ENCODE results near the gene CD209. TPM values are rescaled to one million over a fixed set of nuclear protein-coding genes. Genes with fewer than 3 reads are reported as not detected.
"Not testable (repeated sequence)": the region's sequence is repeated elsewhere in the genome, so short reads cannot be mapped to it uniquely, and the experiment has no call there.

CD209 gene
- total RNA-seq, 2 experiments from 2014 or later, result not detected

DNA sequence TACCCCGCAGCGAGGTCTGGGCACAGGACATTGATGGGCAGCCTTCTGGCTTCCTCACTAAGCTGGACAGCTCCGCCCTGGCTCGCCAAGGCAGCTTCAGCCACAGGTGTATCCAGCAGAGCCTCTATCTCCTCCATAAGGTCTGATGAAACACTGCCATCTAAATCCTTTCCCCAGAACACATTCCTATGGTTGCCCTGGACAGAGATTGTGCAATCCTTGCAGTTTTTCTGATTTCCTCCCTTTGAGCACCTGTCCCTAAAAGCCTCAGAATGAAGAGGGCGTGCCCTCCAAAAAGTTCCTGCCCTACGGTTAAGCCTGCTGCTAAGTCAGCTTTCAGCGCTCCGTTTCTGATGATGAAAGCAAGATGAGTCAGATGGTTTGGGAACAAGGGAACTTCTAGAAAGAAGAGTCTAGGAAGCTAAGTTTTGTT, 36.7 kb upstream of the CD209 start:
- Mint-ChIP-seq H3K27me3 (ENCODE audit: low read depth) (peaks cover 41% of the 10 kb centered on the region), H3K36me3 (ENCODE audit: low read depth) (no peaks in the 10 kb centered on the region)
- intact Hi-C loops (cut with micrococcal nuclease), result no loop called here

DNA sequence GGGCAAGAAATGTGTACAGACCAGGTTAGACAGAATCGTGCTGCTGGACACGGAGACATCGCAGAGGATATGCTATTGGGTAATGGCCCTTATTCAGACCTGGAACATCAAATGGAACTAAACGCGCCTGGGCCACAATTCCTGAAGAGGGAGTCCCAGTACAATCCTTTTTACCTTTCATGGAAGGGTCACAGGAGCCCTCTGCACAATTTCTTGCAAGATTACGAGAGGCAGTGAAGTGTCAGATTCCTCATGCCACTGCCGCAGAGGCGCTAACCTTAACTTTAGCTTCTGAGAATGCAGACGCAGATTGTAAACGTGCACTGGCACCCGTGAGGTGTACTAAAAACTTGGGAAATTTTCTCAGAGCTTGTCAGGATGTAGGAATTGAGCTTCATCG, 33.8 kb upstream of the CD209 start:
- peaks cover 8% of the 10 kb centered on the region for H3K4me1 Mint-ChIP-seq (ENCODE audit: low read depth)
- DNase-seq, result no peak
- H3K9me3 Mint-ChIP-seq, result no peaks in the 10 kb centered on the region
- H3K36me3 Mint-ChIP-seq (ENCODE audit: low read depth), result no peaks in the 10 kb centered on the region
- no peak overlapping the region for H3K27ac Mint-ChIP-seq
- H3K27me3 Mint-ChIP-seq (ENCODE audit: low read depth), result peaks cover 24% of the 10 kb centered on the region
- CTCF ChIA-PET, result interaction anchor here (1.0 kb wide), 1 partner anchor 101 kb away, joined by 5 read pairs; the partner anchor contains the start of gene TRAPPC5
- no peak overlapping the region for H3K4me3 Mint-ChIP-seq
- intact Hi-C loops (cut with micrococcal nuclease), result no loop called here

More for the DNA sequence above, 36.7 kb upstream of the CD209 start:
- no peak overlapping the region for H3K4me3 Mint-ChIP-seq
- peaks cover 12% of the 10 kb centered on the region for H3K4me1 Mint-ChIP-seq (ENCODE audit: low read depth)
- CTCF ChIA-PET, result interaction anchor here (1.4 kb wide), 1 partner anchor 215 kb away, joined by 4 read pairs; no protein-coding TSS in a partner anchor
- no peaks in the 10 kb centered on the region for H3K9me3 Mint-ChIP-seq
- no peak overlapping the region for H3K27ac Mint-ChIP-seq
- no peak for DNase-seq

DNA sequence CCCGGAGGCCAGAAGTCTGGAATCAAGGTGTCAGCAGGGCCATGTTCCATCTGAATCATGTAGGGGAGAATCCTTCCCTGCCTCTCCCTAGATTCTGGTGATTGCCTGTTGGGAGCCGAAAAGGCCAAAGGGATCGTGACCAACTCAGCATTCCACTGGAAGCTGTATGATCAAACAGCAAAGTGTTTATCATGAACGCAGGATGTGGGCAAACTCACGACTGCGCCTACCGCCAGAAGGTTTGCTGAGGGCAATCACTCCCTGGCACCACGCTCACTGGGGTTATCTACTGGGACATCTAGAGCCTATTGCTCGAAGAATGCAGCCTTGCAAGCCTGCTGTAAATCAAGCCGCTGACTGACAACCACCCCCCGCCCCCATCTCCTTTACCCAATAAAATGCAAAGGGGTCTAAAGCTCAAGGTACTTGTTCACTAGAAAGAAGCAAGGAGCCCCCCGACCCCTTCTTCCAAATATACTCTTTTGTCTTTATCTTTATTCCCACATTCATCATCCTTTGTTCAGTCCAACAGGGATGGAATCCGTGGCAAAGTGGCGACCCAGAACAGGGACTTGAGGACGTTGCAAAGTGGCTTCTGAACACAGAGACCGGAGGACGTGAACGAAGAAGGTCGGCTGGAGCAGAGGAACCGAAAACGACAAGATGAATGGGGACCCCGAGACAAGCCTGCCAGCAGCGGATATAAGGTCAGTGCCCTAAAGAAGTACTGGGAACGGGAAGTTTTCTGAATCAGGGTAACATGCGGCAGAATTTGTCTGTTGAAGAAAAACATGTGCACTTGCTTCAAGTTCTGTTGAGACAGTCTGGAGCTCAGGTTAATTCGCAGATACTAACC, 32.5 kb upstream of the CD209 start:
- no peak overlapping the region for H3K27ac Mint-ChIP-seq
- no peaks in the 10 kb centered on the region for H3K36me3 Mint-ChIP-seq (ENCODE audit: low read depth)
- intact Hi-C loops (cut with micrococcal nuclease), result no loop called here
- H3K27me3 Mint-ChIP-seq (ENCODE audit: low read depth), result peaks cover 20% of the 10 kb centered on the region
- H3K4me3 Mint-ChIP-seq, result no peak overlapping the region
- H3K4me1 Mint-ChIP-seq (ENCODE audit: low read depth), result peaks cover 8% of the 10 kb centered on the region
- no peak for DNase-seq
- CTCF ChIA-PET, result interaction anchor here (1.0 to 1.2 kb wide), 2 partner anchors 81 to 159 kb away, joined by 3 to 5 read pairs; no protein-coding TSS in a partner anchor
- no peaks in the 10 kb centered on the region for H3K9me3 Mint-ChIP-seq

DNA sequence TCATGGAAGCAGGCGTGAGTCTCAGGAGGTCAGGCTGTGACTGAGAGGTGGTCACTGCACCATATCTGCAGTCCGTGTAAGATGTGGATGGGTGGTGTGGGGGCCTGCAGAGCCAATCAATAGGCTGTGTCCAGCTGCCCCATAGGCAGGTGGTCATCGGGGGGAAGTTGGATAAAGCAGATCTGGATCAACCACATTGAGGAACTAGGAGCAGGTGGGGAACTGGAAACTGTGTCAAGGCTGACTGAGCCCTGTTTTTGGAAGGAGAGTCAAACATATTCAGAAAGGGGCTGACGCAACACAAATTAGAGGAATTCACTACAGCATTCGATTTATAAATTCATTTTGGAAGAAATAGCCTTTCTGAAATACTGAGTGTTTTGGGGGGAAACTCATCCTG, 30.7 kb upstream of the CD209 start:
- H3K4me1 Mint-ChIP-seq (ENCODE audit: low read depth), result peaks cover 7% of the 10 kb centered on the region
- no peak overlapping the region for H3K27ac Mint-ChIP-seq
- no peaks in the 10 kb centered on the region for H3K36me3 Mint-ChIP-seq (ENCODE audit: low read depth)
- no peak for DNase-seq
- H3K27me3 Mint-ChIP-seq (ENCODE audit: low read depth), result peaks cover 8% of the 10 kb centered on the region
- H3K4me3 Mint-ChIP-seq, result no peak overlapping the region
- CTCF ChIA-PET, result no interaction called here
- no peaks in the 10 kb centered on the region for H3K9me3 Mint-ChIP-seq
- intact Hi-C loops (cut with micrococcal nuclease), result no loop called here

DNA sequence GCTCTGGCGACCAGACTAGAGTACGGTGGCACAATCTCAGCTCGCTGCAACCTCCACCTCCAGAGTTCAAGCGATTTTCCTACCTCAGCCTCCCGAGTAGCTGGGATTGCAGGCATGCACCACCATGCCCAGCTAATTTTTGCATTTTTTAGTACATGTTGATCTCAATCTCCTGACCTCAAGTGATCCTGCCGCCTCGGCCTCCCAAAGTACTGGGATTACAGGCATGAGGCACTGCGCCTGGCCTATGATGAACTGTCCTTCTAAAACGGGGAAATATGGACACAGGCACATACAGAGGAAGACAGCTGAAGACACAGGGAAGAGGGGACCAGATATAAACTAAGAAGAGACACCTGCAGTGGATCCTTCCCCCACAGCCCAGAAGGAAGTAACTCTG, 28.4 kb upstream of the CD209 start:
- intact Hi-C loops (cut with micrococcal nuclease), result no loop called here
- Mint-ChIP-seq H3K9me3 (no peaks in the 10 kb centered on the region), H3K4me1 (ENCODE audit: low read depth) (peaks cover 27% of the 10 kb centered on the region), H3K4me3 (no peak overlapping the region), H3K27ac (no peak overlapping the region), H3K27me3 (ENCODE audit: low read depth) (peaks cover 4% of the 10 kb centered on the region), H3K36me3 (ENCODE audit: low read depth) (no peaks in the 10 kb centered on the region)
- CTCF ChIA-PET, result no interaction called here
- no peak for DNase-seq

DNA sequence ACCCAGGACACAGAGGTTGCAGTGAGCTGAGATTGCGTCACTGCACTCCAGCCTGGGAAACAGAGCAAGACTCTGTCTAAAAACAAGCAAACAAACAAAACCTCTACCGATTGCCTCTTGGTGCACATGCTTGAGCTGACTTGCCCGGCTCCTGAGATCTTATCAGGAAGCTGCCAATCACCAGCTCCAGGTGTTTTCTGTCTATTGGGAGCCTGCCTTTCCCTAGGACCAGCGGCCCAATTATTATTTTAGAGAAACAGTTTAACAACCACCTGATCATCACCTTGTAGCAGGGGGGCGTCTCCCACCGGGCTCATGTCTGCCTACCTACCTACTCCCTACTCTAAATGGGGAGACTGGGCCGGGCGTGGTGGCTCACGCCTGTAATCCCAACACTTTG, 26.5 kb upstream of the CD209 start:
- Mint-ChIP-seq H3K36me3 (ENCODE audit: low read depth) (no peaks in the 10 kb centered on the region), H3K27me3 (ENCODE audit: low read depth) (peaks cover 4% of the 10 kb centered on the region), H3K9me3 (no peaks in the 10 kb centered on the region), H3K27ac (peak overlapping the region; percentile 22), H3K4me1 (ENCODE audit: low read depth) (peaks cover 27% of the 10 kb centered on the region), H3K4me3 (no peak overlapping the region)
- CTCF ChIA-PET, result interaction anchor here (0.6 to 1.1 kb wide), 2 partner anchors 29 to 95 kb away, joined by 3 to 5 read pairs; no protein-coding TSS in a partner anchor
- intact Hi-C loops (cut with micrococcal nuclease), result no loop called here
- DNase-seq, result no peak

DNA sequence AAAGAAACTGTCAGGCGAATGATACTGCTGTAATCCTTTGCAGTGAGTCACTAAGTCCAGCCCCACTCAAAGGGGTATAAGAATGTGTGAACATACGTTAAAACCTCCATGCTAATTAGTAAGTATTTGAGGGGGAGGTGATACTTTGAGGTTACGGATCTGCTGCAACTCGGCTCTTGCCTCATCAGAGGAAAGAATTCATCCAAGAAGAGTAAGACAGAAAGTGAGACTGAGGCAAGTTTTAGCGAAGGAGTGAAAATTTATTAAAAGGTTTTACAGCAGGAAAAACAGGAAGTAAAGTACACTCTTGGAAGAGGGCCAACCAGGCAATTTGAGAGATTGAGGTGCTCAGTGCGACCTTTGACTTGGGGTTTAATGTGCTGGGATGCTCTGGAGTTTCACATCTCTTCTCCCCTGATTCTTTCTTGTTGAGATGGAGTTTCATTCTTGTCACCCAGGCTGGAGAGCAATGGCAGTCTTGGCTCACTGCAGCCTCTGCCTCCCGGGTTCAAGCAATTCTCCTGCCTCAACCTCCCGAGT, 25.5 kb upstream of the CD209 start:
- peak overlapping the region; percentile 77 for H3K27ac Mint-ChIP-seq
- no peaks in the 10 kb centered on the region for H3K9me3 Mint-ChIP-seq
- H3K4me3 Mint-ChIP-seq, result no peak overlapping the region
- CTCF ChIA-PET, result interaction anchor here (2.0 kb wide), 1 partner anchor 34 kb away, joined by 5 read pairs; no protein-coding TSS in a partner anchor
- peaks cover 4% of the 10 kb centered on the region for H3K27me3 Mint-ChIP-seq (ENCODE audit: low read depth)
- DNase-seq, result peak; percentile 71
- H3K36me3 Mint-ChIP-seq (ENCODE audit: low read depth), result no peaks in the 10 kb centered on the region
- intact Hi-C loops (cut with micrococcal nuclease), result loop anchor here (1.0 kb wide), 5 partner anchors 22 to 92 kb away; no protein-coding TSS in a partner anchor
- peaks cover 27% of the 10 kb centered on the region for H3K4me1 Mint-ChIP-seq (ENCODE audit: low read depth)

DNA sequence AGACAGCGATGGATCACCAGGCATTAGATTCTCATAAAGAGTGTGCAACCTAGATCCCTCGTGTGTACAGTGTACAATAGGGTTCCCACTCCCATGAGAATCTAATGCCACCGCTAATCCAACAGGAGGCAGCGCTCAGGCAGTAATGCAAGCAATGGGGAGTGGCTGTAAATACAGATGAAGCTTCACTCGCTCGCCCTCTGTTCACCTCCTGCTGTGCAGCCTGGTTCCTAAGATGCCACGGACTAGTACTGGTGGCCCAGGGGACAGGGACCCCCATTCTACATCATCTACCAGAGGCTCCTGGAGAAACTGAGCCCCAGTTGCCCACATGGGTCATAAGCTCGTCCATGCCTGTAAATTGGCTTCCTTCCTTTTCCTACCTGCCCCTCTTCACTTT, 23.7 kb upstream of the CD209 start:
- intact Hi-C loops (cut with micrococcal nuclease), result no loop called here

DNA sequence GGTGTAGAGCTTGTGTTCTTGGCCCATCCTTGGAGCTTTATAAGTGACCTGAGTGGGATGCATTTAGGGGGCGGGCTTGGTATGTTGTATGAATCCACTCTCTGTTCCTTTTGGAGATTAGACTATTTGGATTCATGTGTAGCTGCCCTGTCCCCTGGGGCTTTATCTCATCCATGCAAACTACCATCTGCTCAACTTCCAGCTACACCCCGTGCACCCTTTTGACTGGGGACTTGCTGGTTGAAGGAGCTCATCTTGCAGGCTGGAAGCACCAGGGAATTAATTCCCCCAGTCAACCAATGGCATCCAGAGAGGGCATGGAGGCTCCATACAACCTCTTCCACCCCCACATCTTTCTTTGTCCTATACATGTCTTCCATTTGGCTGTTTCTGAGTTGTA, 21.8 kb upstream of the CD209 start:
- H3K27me3 Mint-ChIP-seq (ENCODE audit: low read depth), result peaks cover 4% of the 10 kb centered on the region
- CTCF ChIA-PET, result no interaction called here
- no peak for DNase-seq
- no peaks in the 10 kb centered on the region for H3K36me3 Mint-ChIP-seq (ENCODE audit: low read depth)
- intact Hi-C loops (cut with micrococcal nuclease), result no loop called here
- no peak overlapping the region for H3K4me3 Mint-ChIP-seq
- H3K4me1 Mint-ChIP-seq (ENCODE audit: low read depth), result peaks cover 27% of the 10 kb centered on the region
- no peak overlapping the region for H3K27ac Mint-ChIP-seq
- H3K9me3 Mint-ChIP-seq, result no peaks in the 10 kb centered on the region

More for the DNA sequence above, 23.7 kb upstream of the CD209 start:
- H3K27ac Mint-ChIP-seq, result no peak overlapping the region
- H3K9me3 Mint-ChIP-seq, result no peaks in the 10 kb centered on the region
- CTCF ChIA-PET, result interaction anchor here (1.5 kb wide), 1 partner anchor 90 kb away, joined by 6 read pairs; the partner anchor contains the start of gene TRAPPC5
- DNase-seq, result no peak
- peaks cover 27% of the 10 kb centered on the region for H3K4me1 Mint-ChIP-seq (ENCODE audit: low read depth)
- H3K27me3 Mint-ChIP-seq (ENCODE audit: low read depth), result peaks cover 5% of the 10 kb centered on the region
- no peak overlapping the region for H3K4me3 Mint-ChIP-seq
- H3K36me3 Mint-ChIP-seq (ENCODE audit: low read depth), result no peaks in the 10 kb centered on the region

DNA sequence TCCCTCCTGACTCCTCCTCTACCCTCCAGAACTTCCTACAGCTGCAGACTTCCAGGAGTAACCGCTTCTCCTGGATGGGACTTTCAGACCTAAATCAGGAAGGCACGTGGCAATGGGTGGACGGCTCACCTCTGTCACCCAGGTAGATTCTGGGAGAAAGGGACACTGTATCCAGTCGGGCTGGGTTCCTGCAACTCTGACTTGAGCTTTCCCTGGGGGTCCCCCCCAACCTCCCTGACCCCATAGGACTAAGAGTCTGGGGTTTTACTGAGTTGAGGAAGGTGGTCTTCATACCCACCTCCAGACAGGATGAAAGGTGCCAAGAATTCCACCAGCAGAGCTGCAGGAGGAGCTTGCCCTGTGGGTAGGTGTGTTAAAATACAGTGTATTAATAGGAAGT, 20.2 kb upstream of the CD209 start:
- intact Hi-C loops (cut with micrococcal nuclease), result no loop called here
- CTCF ChIA-PET, result interaction anchor here (0.5 to 1.3 kb wide), 2 partner anchors 54 to 87 kb away, joined by 6 to 7 read pairs; partner anchors contain the start of gene TRAPPC5
- H3K36me3 Mint-ChIP-seq (ENCODE audit: low read depth), result no peaks in the 10 kb centered on the region
- no peaks in the 10 kb centered on the region for H3K9me3 Mint-ChIP-seq
- DNase-seq, result no peak
- H3K4me3 Mint-ChIP-seq, result no peak overlapping the region
- H3K27ac Mint-ChIP-seq, result no peak overlapping the region
- peaks cover 4% of the 10 kb centered on the region for H3K27me3 Mint-ChIP-seq (ENCODE audit: low read depth)
- H3K4me1 Mint-ChIP-seq (ENCODE audit: low read depth), result peaks cover 19% of the 10 kb centered on the region

DNA sequence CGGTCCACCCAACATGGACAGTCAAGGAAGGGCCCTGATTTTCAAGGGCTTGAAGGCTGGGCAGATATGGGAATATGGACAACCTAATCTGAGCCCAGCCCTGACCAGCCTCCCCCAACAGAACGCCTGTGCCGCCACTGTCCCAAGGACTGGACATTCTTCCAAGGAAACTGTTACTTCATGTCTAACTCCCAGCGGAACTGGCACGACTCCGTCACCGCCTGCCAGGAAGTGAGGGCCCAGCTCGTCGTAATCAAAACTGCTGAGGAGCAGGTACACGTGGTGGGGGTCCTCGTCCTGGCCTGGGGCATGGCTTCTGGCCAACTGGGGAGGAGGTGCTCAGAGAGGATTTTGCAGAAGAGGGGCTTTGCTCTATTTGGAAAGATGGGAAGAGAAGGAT, 19.2 kb upstream of the CD209 start:
- Mint-ChIP-seq H3K4me1 (ENCODE audit: low read depth) (peaks cover 12% of the 10 kb centered on the region), H3K27ac (no peak overlapping the region), H3K27me3 (ENCODE audit: low read depth) (peaks cover 4% of the 10 kb centered on the region), H3K4me3 (no peak overlapping the region), H3K36me3 (ENCODE audit: low read depth) (no peaks in the 10 kb centered on the region), H3K9me3 (no peaks in the 10 kb centered on the region)
- DNase-seq, result no peak
- CTCF ChIA-PET, result interaction anchor here (1.3 kb wide), 1 partner anchor 86 kb away, joined by 7 read pairs; the partner anchor contains the start of gene TRAPPC5
- intact Hi-C loops (cut with micrococcal nuclease), result no loop called here

DNA sequence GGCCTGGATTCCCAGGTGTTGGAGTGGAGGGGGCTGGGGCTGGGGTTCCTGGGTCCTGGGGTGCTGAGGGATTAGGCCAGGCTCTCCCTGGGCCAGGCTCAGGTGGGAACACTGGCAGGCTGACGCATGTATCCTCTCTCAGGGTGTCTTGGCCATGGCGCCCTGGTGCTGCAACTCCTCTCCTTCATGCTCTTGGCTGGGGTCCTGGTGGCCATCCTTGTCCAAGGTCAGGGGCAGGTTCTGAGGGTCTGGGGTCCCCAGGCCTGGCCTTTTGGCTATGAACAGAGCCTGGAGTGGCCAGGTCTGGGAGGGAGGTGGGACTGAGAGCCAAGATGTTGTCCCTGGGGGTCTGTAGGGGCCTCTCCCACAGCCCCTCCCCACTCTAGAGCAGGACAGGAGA, 17.7 kb upstream of the CD209 start:
- H3K27ac Mint-ChIP-seq; intact Hi-C loops (cut with micrococcal nuclease): not testable (repeated sequence)

More for the DNA sequence above, 17.7 kb upstream of the CD209 start:
- DNase-seq; H3K36me3 Mint-ChIP-seq (ENCODE audit: low read depth); H3K9me3 Mint-ChIP-seq; CTCF ChIA-PET; H3K4me3 Mint-ChIP-seq; H3K4me1 Mint-ChIP-seq (ENCODE audit: low read depth); H3K27me3 Mint-ChIP-seq (ENCODE audit: low read depth): not testable (repeated sequence)
